SKM-1 treated with dmso at 0.1 percent for 144 hours (cell line): ENCODE data around the gene BMP7.

Experiments used
- DNase-seq: peaks from one replicate; lab custom pipeline; 2025; ENCODE audit not compliant: unreplicated experiment; lab: John Stamatoyannopoulos, UW

The BMP7 gene

GRCh38 chr20:57212534-57213276, 53.7 kb downstream of the BMP7 start:
- no peak for DNase-seq

DNA sequence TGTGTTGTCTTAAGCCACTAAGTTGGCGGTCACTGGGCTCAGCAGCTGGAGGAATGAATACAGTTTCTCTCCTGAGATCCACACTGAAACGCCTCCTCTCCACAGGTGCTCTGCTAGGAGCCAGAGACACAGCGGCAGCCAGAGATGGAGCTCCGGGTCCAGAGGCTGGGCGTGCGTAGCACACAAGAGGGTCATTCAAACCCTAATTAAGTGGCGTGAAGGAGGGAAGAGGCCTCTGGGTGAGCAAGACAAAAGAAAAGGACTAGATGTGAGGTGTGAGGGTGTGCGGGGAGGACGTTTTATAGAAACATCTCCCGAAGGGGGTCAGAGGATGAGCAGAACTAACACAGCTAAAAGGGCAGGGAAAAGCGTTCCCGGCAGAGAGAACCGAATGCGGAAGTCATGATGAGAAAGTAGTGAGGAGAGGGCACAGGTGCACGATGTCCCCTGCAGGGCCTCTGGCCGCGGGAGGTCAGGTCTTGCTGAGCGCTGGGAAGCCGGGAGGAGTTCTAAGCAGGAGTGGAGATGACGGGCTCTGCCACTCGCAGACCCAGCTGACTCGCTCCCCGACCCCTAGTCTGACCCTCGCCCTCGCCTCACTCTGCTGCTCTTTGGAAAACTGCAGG, 54.4 kb downstream of the BMP7 start:
- DNase-seq, result no peak

DNA sequence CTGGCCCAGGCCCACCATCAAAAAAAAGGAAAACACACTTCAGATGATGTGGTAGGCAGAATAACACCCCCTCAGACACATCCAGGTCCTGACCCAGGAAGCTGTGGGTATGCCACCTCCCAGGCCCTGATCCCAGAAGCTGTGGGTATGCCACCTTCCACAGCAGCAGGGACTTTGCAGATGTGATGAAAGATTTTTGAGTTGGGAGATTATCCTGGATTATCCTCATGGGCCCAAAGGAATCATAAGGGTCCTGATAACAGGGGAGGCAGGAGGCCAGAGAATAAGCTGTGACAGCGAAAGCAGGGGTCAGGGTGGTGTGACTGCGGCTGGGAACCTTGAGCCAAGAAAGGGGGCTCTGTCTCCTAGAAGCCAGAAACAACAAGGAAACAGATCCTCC, 55.0 kb downstream of the BMP7 start:
- no peak for DNase-seq

GRCh38 chr20:57210911-57211280, 55.5 kb downstream of the BMP7 start:
- DNase-seq, result no peak

- DNase-seq, result no peak
These were observed 56.2 kb downstream of the BMP7 start for GRCh38 chr20:57210054-57210910.

GRCh38 chr20:57209413-57209812, 57.0 kb downstream of the BMP7 start:
- DNase-seq, result no peak

- no peak for DNase-seq
These were observed 58.2 kb downstream of the BMP7 start for GRCh38 chr20:57208198-57208597.

- DNase-seq, result no peak
These were observed 59.2 kb downstream of the BMP7 start for GRCh38 chr20:57207251-57207650.

GRCh38 chr20:57205606-57206219, 60.7 kb downstream of the BMP7 start:
- DNase-seq, result no peak

- DNase-seq, result no peak
These were observed 62.5 kb downstream of the BMP7 start for GRCh38 chr20:57203986-57204385.

GRCh38 chr20:57203204-57203603, 63.2 kb downstream of the BMP7 start:
- no peak for DNase-seq

DNA sequence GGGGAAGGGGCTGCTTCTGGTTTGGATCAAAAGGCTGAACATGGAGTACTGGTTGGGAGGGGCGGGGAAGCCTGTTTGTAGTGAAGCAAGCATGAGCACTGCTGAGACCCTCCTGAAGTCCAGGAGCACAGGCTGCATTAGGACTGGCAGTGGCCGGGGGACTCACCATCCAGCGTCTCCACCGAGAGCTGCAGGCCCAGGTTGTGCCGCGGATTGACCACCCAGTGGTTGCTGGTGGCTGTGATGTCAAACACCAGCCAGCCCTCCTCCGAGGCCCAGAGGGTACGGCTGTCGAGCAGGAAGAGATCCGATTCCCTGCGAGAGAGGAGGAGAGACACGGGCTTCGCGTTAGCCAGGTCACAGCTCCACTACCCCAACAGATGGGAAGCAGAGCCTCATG, 64.1 kb downstream of the BMP7 start:
- no peak for DNase-seq

DNA sequence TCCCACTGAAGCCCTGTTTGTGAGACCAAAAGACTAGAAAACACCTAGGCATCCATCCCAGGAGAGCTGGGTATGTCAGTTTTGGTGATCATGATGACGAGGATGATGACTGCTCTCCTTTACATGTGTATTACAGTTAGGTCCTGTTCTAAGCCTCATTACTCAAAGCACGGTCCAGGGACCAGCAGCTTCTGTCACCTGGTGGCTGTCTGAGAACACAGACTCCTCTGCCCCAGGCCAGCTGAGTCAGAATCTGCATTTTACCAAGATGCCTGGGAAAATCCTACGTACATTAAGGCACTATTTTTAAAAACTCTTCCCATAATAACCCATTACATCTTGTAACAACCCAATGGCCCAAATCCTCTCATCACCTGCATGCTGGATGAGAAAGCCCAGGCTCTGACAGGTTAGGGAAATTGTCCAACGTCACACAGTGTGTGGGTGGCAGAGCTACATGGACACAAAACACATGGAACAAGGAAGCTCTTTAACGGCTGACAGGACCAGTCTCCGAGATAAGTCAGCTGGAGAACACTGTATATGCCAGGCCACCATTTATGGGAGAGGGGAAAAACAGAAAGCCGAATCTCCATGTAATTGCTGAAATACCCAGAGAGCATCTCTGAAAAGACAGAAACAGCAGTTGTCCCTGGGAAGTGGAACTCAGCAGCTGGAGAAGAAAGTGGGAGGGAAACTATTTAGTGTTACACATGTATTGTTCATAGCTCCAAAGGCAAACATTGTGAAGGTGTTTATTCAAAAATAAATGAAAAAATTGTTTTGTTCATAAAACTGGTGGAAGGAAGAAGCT, 65.4 kb downstream of the BMP7 start:
- no peak for DNase-seq

GRCh38 chr20:57199656-57200405, 66.6 kb downstream of the BMP7 start:
- no peak for DNase-seq

GRCh38 chr20:57198132-57199072, 68.0 kb downstream of the BMP7 start:
- DNase-seq, result no peak

GRCh38 chr20:57197352-57198131, 68.9 kb downstream of the BMP7 start:
- DNase-seq, result no peak

- DNase-seq, result no peak
These were observed 70.9 kb downstream of the BMP7 start for GRCh38 chr20:57195469-57196100.

DNA sequence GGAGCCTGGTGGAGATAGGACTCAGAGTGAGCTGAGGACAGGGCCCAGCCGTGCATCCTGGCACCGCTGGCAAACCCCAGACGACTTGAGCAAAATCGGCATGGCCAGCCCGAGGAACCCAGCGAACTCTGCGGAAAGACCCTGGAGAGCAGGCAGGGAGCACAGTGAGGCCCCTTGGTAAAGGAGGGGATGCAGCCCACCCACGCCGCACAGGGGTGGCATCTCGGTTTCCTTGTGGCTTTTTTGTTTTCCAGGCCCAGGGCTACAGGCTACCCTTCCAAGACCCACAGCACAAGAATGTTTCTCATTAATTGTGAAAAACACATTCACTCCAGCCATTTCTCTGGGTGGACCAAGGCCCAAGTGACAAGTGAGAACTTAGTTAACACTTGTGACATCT, 71.4 kb downstream of the BMP7 start:
- DNase-seq, result no peak
